NCI-H2081 (cell line): Measurements from ENCODE around the gene NUP133.
A peak's percentile ranks its signal among the peaks of the same experiment; 100 is the strongest.
"Not testable (repeated sequence)": the region's sequence is repeated elsewhere in the genome, so short reads cannot be mapped to it uniquely, and the experiment has no call there.

Experiments
- DNase-seq, 2 experiments: peaks; one replicate each; lab custom pipeline; 2025; lab: John Stamatoyannopoulos, UW

The NUP133 gene

DNA sequence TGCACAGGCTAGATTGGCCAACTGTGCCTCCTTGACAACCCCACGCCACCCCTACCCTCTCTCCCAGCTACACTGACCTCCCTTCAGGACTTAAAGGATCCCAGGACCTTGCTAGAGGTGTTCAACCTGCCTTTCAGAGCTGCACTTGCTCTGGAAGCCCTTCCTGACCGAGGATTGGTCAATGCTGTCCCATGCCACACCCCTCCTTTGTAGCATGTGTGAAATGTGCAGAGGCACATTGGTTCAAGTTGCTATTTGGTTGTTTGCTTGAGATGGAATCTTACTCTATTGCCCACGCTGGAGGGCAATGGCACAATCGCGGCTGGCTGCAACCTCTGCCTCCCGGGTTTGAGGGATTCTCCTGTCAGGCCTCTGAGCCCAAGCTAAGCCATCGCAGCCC lies 96.1 kb downstream of the NUP133 start:
- DNase-seq, result peak in 1 of 2 experiments; percentile 25

DNA sequence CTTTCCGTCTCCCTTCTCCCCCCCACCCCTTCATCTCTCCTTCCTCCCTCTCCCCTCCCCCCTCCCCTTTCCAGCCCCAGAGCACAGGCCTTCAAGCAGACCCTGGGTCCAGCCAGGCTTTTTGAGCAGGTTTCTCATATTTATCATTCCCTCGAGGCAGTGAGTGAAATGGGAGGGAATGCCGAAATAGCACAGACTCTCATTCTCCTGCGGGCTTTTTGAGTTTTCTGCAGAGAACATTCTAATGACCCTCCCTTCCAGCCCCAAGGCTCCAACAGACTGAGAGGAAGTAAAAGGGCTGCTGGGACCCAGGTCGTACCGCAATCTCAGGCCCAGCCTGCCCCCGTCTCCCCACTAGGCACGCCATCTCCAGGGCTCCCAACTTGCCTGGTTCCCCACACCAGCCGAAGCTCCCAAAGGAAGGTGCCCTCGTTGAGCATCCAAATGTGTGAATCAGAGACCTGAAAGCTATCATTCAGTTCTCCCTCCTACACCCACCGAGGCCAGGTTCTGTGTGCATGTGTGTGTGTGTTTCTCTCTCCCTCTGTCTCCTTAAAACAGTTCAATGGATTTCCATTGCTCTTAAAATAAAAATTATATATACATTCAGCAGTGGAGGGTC lies 96.6 kb downstream of the NUP133 start:
- DNase-seq, result no peak

DNA sequence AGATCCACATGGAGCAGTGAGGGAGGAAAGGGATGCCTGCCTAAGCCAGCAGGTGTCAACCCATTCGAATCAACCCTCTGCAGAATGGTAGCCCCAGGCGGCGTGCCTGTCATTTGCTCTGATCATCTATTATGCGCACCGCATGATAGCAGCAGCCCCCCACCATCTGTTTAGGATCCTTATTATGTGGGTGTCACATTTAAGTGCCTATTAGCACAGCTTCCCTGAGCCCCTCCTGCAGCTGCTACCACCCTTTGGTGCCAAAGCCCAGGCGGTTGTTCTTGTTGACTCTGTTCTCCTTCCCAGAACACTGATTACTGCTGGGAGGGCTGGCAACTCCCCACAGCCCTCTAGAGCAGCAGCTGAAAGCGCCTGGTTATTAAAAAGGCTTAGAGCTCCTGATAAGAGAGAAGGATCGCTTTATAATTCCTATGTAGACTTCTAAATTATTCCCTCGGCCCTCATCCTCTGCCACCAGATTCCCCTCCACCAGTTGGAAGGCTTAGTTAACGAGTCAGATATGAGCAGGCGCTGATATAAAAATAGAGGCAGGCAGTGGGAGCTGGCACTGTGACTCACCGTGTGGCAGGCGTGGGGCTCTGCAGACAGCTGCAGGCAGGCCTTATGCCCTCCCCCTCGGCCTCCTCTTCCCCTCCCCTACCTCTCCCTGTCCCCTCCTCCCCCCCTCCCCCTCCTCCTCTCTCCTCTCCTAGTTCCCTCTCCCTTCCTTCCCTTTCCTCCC lies 97.3 kb downstream of the NUP133 start:
- peak; percentile 99 to 100 for DNase-seq

DNA sequence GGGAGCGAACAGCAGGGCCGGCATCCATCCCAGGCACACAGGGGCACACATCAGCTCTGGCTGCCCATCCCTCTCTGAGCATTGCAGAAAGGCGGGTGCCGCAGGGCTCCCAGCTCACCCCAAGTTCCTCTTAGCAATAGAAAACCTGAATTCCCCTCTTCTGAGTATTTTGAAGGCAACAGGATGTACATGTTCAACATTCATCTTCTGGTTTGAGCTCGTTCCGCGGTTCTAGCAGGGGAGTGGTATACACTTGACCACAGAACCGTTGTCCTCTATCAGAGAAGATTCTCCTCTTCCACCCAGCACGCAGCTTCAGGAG lies 97.8 kb downstream of the NUP133 start:
- no peak for DNase-seq

DNA sequence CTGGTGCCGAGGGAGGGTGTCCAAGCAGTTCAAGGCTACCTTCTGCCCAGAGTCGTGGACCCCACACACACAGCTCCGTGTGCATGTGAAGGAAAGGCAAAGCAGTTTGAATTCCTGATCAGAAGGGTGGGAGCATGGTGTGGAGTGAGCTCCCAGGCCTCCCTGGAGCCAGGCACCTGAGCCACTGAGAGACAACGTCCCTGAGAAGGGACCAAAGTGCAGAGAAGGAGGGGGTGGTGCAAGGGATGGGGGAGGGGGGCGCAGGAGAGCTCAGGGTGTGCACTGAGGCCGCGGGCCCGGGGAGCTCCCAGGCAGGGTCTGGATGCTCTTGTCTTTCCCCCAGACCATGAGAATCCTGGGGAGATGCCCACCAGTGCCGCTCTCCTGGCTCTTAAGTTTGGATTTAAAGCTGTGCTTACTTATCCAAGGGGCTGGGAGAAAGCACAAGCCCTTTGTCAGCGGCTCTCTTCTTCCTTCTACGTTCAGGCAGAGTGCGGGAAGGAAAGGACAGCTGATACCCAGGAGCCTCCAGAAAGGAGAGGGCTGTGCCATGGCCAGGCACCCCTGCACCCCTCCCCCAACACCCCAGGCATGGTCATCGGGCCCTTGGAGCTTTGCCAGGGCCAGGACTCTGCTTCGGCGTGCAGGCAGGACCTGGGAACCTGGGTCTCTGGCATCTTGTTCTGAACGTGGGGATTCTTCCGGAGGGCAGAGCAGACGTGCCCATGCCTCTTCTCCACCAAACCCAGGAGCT lies 98.3 kb downstream of the NUP133 start:
- peak; percentile 18 to 64 for DNase-seq

- peak; percentile 48 to 68 for DNase-seq
Measured at GRCh38 chr1:229408458-229409037, 99.6 kb downstream of the NUP133 start.

DNA sequence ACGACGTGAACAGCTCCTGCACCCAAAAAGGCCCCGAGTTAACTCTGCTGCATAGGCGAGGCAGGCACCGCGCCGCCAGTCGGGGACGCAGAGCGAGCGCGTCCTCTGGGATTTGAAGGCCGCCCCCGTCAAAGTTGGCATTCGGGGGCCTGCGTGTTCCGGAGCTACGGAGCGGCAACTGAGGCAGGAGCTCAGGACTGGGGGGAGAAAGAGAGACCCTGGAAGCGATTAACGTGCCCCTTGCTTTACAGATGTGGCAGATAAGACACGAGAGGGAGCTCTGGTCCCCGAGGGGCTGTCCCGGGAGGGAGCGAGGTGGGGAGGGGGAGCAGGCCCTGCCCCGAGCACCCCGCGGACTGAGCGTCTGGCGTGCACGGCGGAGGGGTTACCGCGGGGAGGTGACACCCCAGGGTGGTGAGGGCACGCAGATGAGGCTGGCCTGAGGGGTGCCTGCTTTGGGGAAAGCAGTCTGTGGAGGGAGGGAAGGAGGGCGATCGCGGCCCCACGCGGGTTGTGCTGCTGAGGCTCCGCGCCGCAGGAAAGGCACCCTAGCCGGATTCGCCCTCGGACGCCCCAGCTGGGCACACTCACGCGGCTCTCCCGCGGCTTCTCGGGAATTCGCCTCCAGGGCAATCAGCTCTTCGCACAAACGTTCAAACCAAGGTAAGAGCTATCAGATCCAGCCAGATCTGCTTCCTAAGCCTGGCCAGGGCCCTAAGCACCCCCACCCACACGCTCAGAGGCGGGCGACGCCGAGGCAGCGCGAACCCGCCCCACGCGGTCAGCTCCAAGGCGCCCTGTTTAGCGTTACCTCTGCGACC lies 100.7 kb downstream of the NUP133 start:
- no peak for DNase-seq

DNA sequence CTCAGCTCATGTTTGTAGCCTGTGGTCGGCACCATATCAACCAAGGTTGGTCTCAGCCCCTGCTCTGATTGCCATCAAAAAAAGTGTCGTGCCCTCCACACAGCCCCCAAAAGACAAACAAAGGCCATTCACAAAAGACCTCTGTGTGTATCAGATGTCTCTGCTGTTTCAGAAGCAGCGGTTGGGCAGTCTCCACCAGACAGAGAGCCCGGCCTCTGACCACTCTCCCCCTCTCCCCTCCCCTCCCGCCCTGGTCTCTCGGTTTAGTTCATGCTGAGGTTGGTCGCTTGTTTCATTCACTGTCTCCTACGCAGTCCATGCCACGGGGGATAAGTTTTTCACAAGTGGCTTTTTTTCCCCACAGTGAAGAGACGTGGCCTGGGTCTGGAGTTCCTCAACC lies 101.3 kb downstream of the NUP133 start:
- no peak for DNase-seq

GRCh38 chr1:229403573-229403972 lies 104.6 kb downstream of the NUP133 start:
- no peak for DNase-seq

GRCh38 chr1:229402993-229403392 lies 105.1 kb downstream of the NUP133 start:
- DNase-seq, result no peak

DNA sequence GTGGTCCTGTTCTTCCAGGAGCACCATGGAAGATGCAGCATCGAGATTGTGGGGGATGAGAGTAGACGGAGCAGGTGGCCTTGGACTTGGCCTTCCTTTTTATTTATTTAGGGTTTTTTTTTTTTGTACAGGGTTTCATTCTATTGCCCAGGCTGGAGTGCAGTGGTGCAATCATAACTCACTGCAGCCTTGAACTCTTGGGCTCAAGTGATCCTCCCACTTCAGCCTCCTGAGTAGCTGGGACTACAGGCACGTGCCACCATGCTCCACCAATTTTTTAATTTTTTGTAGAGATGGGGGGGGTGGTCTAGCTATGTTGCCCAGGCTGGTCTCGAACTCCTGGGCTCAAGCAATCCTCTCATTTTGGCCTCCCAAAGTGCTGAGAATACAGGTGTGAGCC lies 105.8 kb downstream of the NUP133 start:
- DNase-seq, result not testable (repeated sequence)

DNA sequence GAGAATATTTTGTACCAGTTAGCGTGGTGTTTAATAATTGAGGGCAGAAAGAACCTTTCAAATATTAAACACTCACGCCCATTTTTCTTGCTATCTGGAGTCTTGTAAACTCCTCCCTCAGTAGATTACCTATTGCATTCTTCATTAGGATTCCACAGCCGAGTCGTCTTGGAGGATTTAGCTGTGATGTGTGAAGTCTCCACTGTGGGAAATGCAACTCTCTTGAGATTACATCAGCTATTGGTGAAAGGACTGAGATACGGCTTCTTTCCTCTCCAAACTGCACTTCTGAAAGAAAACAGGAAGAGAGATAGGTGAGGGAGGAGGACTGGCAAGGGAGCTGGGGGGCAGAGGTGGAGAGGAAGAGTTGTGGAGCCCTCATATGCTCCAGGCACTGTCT lies 110.4 kb downstream of the NUP133 start:
- DNase-seq, result no peak

DNA sequence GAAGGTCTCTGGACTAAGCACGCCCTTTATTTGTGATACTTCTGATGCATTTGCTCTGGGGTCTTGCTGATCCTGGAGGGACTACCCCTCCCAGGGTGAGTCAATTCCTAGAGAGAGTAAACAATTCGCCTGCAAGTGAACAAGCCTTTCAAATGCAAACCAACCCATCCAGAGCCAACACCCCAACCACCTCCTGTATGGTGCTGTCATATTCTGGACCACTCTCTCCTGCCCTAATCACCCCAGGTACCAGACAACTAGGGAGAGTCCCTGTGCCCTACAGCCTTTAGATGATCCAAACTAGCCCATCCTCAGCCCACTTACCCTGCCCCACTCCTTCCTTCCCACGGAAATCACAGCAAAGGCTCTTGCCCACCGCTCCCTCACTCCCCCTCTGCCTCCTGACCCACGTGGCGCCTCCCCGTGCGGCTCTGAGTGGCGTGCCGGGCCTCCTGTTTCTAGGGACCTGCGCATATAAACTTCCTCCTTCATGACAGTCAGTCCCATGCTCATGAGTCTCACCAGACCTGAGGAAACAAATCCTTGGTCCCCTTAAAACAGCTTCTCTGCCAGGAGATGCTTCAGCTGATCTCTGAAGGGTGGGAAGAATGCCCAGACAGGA lies 111.4 kb downstream of the NUP133 start:
- no peak for DNase-seq

DNA sequence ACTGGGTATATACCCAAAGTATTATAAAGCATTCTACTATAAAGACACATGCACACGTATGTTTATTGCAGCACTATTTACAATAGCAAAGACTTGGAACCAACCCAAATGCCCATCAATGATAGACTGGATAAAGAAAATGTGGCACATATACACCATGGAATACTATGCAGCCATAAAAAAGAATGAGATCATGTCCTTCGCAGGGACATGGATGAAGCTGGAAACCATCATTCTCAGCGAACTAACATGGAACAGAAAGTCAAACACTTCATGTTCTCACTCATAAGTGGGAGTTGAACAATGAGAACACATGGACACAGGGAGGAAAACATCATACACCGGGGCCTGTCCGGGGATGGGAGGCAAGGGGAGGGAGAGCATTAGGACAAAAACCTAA lies 113.6 kb downstream of the NUP133 start:
- not testable (repeated sequence) for DNase-seq

GRCh38 chr1:229392936-229393335 lies 115.2 kb downstream of the NUP133 start:
- DNase-seq, result no peak
